Measurements from ENCODE around the gene B3GAT1. TPM values are rescaled to one million over a fixed set of nuclear protein-coding genes. Genes with fewer than 3 reads are reported as not detected.

B3GAT1 gene
- total and polyA plus RNA-seq, 2 donors (not counting 1 experiment from before 2014, with no cell fraction given): 0.06 TPM; not detected in 1

GRCh38 chr11:134361661-134362060 is 50.4 kb downstream of the B3GAT1 start:
- Mint-ChIP-seq H3K4me1 (peaks cover 2% of the 10 kb centered on the region), H3K4me3 (no peak overlapping the region), H3K27me3 (peaks cover 30% of the 10 kb centered on the region), H3K27ac (no peak overlapping the region), H3K9me3 (ENCODE audit: insufficient read depth) (no peaks in the 10 kb centered on the region)
- intact Hi-C loops (cut with micrococcal nuclease): no loop called here
- H3K27me3 ChIP-seq (replicated peaks in 1 of 4; ENCODE audit: control extremely low read depth in 1 of 4, control insufficient read depth in 3 of 4, insufficient read depth in 4 of 4, low read length in 3 of 4): peaks cover 0 to 4% (median 0%) of the 10 kb centered on the region in 4 experiments
- 72% methylated on average over 16 of the region's 26 CpGs for WGBS (ENCODE audit: insufficient coverage)
- no peaks in the 10 kb centered on the region for H3K4me1 ChIP-seq (ENCODE audit: control insufficient read depth in 2 of 2, insufficient read depth in 2 of 2, low read length in 2 of 2)
- no peaks in the 10 kb centered on the region for H4K20me1 ChIP-seq (ENCODE audit: control insufficient read depth, insufficient read depth, low read length, poor library complexity, severe bottlenecking)
- no peak overlapping the region for H3K4me3 ChIP-seq (ENCODE audit: control extremely low read depth in 1 of 5, extremely low read depth in 1 of 5, insufficient read depth in 1 of 5, low read depth in 2 of 5, low read length in 4 of 5)
- H3K36me3 ChIP-seq (replicated peaks in 1 of 2; ENCODE audit: control extremely low read depth in 1 of 2, control insufficient read depth in 1 of 2, extremely low read depth in 1 of 2, insufficient read depth in 2 of 2, low read length in 1 of 2): no peaks in the 10 kb centered on the region
- H3K9me3 ChIP-seq (ENCODE audit: control extremely low read depth in 1 of 3, control insufficient read depth in 2 of 3, insufficient read depth in 1 of 3, low read length in 2 of 3): peaks cover 0 to 18% (median 0%) of the 10 kb centered on the region in 3 donors
- CTCF ChIA-PET: no interaction called here
- H2AFZ ChIP-seq (ENCODE audit: insufficient read depth, low read depth, low read length, poor library complexity, severe bottlenecking): no peak overlapping the region
- POLR2A ChIA-PET: no interaction called here
- no peak overlapping the region for H3K4me2 ChIP-seq (replicated peaks; ENCODE audit: low read depth, low read length, poor library complexity, severe bottlenecking)
- no peak overlapping the region for H3K9ac ChIP-seq (ENCODE audit: low read length)
- ATAC-seq (ENCODE audit: low read depth) (no peak), DNase-seq (no peak)
- no peak for TF ChIP-seq EZH2 (IDR thresholded peaks at IDR 0.05; ENCODE audit: borderline replicate concordance, insufficient read depth, low read depth, low read length, poor library complexity, severe bottlenecking)
- TF ChIP-seq, protein P1, sequence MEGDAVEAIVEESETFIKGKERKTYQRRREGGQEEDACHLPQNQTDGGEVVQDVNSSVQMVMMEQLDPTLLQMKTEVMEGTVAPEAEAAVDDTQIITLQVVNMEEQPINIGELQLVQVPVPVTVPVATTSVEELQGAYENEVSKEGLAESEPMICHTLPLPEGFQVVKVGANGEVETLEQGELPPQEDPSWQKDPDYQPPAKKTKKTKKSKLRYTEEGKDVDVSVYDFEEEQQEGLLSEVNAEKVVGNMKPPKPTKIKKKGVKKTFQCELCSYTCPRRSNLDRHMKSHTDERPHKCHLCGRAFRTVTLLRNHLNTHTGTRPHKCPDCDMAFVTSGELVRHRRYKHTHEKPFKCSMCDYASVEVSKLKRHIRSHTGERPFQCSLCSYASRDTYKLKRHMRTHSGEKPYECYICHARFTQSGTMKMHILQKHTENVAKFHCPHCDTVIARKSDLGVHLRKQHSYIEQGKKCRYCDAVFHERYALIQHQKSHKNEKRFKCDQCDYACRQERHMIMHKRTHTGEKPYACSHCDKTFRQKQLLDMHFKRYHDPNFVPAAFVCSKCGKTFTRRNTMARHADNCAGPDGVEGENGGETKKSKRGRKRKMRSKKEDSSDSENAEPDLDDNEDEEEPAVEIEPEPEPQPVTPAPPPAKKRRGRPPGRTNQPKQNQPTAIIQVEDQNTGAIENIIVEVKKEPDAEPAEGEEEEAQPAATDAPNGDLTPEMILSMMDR (IDR thresholded peaks at IDR 0.05): no peak
- H3K79me2 ChIP-seq (ENCODE audit: control insufficient read depth, insufficient read depth, low read length): no peaks in the 10 kb centered on the region
- H3K27ac ChIP-seq (ENCODE audit: low read length in 2 of 2): no peak overlapping the region

GRCh38 chr11:134360050-134360835 is 51.8 kb downstream of the B3GAT1 start:
- no peak overlapping the region for H3K27ac Mint-ChIP-seq
- no peak overlapping the region for H3K4me3 Mint-ChIP-seq
- no peaks in the 10 kb centered on the region for H3K9me3 Mint-ChIP-seq (ENCODE audit: insufficient read depth)
- peak overlapping the region; percentile 49 for H2AFZ ChIP-seq (ENCODE audit: insufficient read depth, low read depth, low read length, poor library complexity, severe bottlenecking)
- POLR2A ChIA-PET: no interaction called here
- ATAC-seq (ENCODE audit: low read depth) (no peak), DNase-seq (peak; percentile 38)
- WGBS (ENCODE audit: insufficient coverage): 15% methylated on average over 26 of the region's 30 CpGs
- TF ChIP-seq, protein P1 (IDR thresholded peaks at IDR 0.05): peak; percentile 67
- TF ChIP-seq EZH2 (IDR thresholded peaks at IDR 0.05; ENCODE audit: borderline replicate concordance, insufficient read depth, low read depth, low read length, poor library complexity, severe bottlenecking): no peak
- H3K4me2 ChIP-seq (replicated peaks; ENCODE audit: low read depth, low read length, poor library complexity, severe bottlenecking): no peak overlapping the region
- no peak overlapping the region for H3K4me3 ChIP-seq (ENCODE audit: control extremely low read depth in 1 of 5, extremely low read depth in 1 of 5, insufficient read depth in 1 of 5, low read depth in 2 of 5, low read length in 4 of 5)
- no peak overlapping the region for H3K9ac ChIP-seq (ENCODE audit: low read length)
- no peaks in the 10 kb centered on the region for H3K36me3 ChIP-seq (replicated peaks in 1 of 2; ENCODE audit: control extremely low read depth in 1 of 2, control insufficient read depth in 1 of 2, extremely low read depth in 1 of 2, insufficient read depth in 2 of 2, low read length in 1 of 2)
- H3K4me1 ChIP-seq (ENCODE audit: control insufficient read depth in 2 of 2, insufficient read depth in 2 of 2, low read length in 2 of 2): no peaks in the 10 kb centered on the region
- H3K27me3 ChIP-seq (replicated peaks in 1 of 4; ENCODE audit: control extremely low read depth in 1 of 4, control insufficient read depth in 3 of 4, insufficient read depth in 4 of 4, low read length in 3 of 4): peaks cover 0 to 4% (median 0%) of the 10 kb centered on the region in 4 experiments
- H3K4me1 Mint-ChIP-seq: peaks cover 2% of the 10 kb centered on the region
- no peak overlapping the region for H3K27ac ChIP-seq (ENCODE audit: low read length in 2 of 2)
- CTCF ChIA-PET: no interaction called here
- intact Hi-C loops (cut with micrococcal nuclease): no loop called here
- peaks cover 0 to 18% (median 0%) of the 10 kb centered on the region in 3 donors for H3K9me3 ChIP-seq (ENCODE audit: control extremely low read depth in 1 of 3, control insufficient read depth in 2 of 3, insufficient read depth in 1 of 3, low read length in 2 of 3)
- H4K20me1 ChIP-seq (ENCODE audit: control insufficient read depth, insufficient read depth, low read length, poor library complexity, severe bottlenecking): no peaks in the 10 kb centered on the region
- no peaks in the 10 kb centered on the region for H3K79me2 ChIP-seq (ENCODE audit: control insufficient read depth, insufficient read depth, low read length)
- peaks cover 33% of the 10 kb centered on the region for H3K27me3 Mint-ChIP-seq

Measured in B cell (primary cell).